Upper lobe of left lung (tissue), 6 donors: ENCODE measurements around the gene SAMD11. TPM values are rescaled to one million over a fixed set of nuclear protein-coding genes. Genes with fewer than 3 reads are reported as not detected.

ENCODE experiments used
- ATAC-seq, 2 donors: fragments of 200-7000 bp; cut with Tn5 transposase; one replicate each; pipeline ENCODE4 v1.9.1; 2022; ENCODE audit warnings: mild to moderate bottlenecking in 2 of 2, moderate library complexity in 2 of 2; ENCODE audit not compliant: low FRiP score in 2 of 2
- DNase-seq, 2 donors: peaks; one replicate each; pipeline ENCODE4 v3.0.0-alpha.2; 2019 to 2020
- H3K27ac ChIP-seq, 4 donors: fragments of 200-600 bp; sonication (generic); one replicate each; pipeline ENCODE4 v1.5.1; 2016 to 2019
- H3K27me3 ChIP-seq, 4 donors: fragments of 200-600 bp; sonication (generic); one replicate each; pipeline ENCODE4 v1.5.1; 2017 to 2019
- H3K36me3 ChIP-seq, 4 donors: fragments of 200-600 bp; sonication (generic); one replicate each; pipeline ENCODE4 v1.5.1; 2016 to 2019
- H3K4me1 ChIP-seq, 4 donors: fragments of 200-600 bp; sonication (generic); one replicate each; pipeline ENCODE4 v1.5.1; 2018 to 2019
- H3K4me3 ChIP-seq, 4 donors: fragments of 200-600 bp; sonication (generic); one replicate each; pipeline ENCODE4 v1.5.1; 2017 to 2019; ENCODE audit warnings: mild to moderate bottlenecking in 2 of 4, moderate library complexity in 1 of 4
- H3K9me3 ChIP-seq, 4 donors: fragments of 200-600 bp; sonication (generic); one replicate each; pipeline ENCODE4 v1.5.1; 2018 to 2019
- CTCF ChIP-seq, 6 experiments: fragments of 450-650 bp in 4 of 6; fragments of 200-600 bp in 2 of 6; sonication (generic) in 2 of 6; IDR thresholded peaks; one replicate each; pipeline ENCODE4 v1.5.1; 2016 to 2019; ENCODE audit warnings: antibody characterized with exemption in 6 of 6
- EP300 ChIP-seq, 4 donors: sonication (generic); formaldehyde crosslinking; IDR thresholded peaks; one replicate each; pipeline ENCODE4 v1.5.1; 2017; ENCODE audit warnings: antibody characterized with exemption in 4 of 4, control low read depth in 2 of 4
- POLR2A ChIP-seq, 4 donors: fragments of 450-650 bp; IDR thresholded peaks; one replicate each; pipeline ENCODE4 v1.5.1; 2016 to 2017; ENCODE audit warnings: antibody characterized with exemption in 4 of 4, mild to moderate bottlenecking in 2 of 4
- POLR2AphosphoS5 ChIP-seq, 2 donors: sonication (generic); formaldehyde crosslinking; IDR thresholded peaks; one replicate each; pipeline ENCODE4 v1.5.1; 2017; ENCODE audit warnings: antibody characterized with exemption in 2 of 2
- WGBS, 2 donors: methylation state at CpG; one replicate each; pipeline ENCODE4 v1.1.5; 2017 to 2018; 5-methylcytosine and 5-hydroxymethylcytosine counted together
- total RNA-seq, 6 donors: library from RNA; depleted of rRNA in 4 of 6; stranded (reverse); fragments of >200 nt in 4 of 6; gene quantifications; one replicate each; pipeline versions ENCODE4 v1.1.0 to v1.2.1, GENCODE V29; 2016 to 2021
- donor health status: DM: no; HTN: no; CAD: no; lungs with moderate emphysema.
- donor health status: DM: no; HTN: yes; CAD: no; lungs with severe emphysema.

The SAMD11 gene
- total RNA-seq, 6 donors from 2014 or later, result 1.0 to 9.3 (median 2.4) TPM

- 0 to 1% methylated on average over 9 to 32 of the region's 98 CpGs for WGBS, 2 donors
- no peaks in the 10 kb centered on the region for H3K36me3 ChIP-seq
- peak in 1 of 2 donors; percentile 2 for ATAC-seq
- no peaks in the 10 kb centered on the region for H3K9me3 ChIP-seq
- peaks cover 2 to 54% (median 43%) of the 10 kb centered on the region in 4 donors for H3K27me3 ChIP-seq
- peaks cover 30 to 53% (median 44%) of the 10 kb centered on the region in 4 donors for H3K4me1 ChIP-seq
- no peak for TF ChIP-seq EP300 (IDR thresholded peaks at IDR 0.05)
- TF ChIP-seq POLR2A (IDR thresholded peaks at IDR 0.05), result no peak
- no peak for TF ChIP-seq CTCF (IDR thresholded peaks at IDR 0.05)
- no peak for TF ChIP-seq POLR2AphosphoS5 (IDR thresholded peaks at IDR 0.05)
- no peak overlapping the region for H3K27ac ChIP-seq
- H3K4me3 ChIP-seq, result peak overlapping the region; percentile 4 to 55 (median 48)
- DNase-seq, result peak in 1 of 2 donors; percentile 85
These were observed 400 bp downstream of the SAMD11 start for GRCh38 chr1:923991-924655.

GRCh38 chr1:924656-925560, 1.2 kb downstream of the SAMD11 start:
- WGBS, 2 donors, result 0% methylated on average over 4 to 9 of the region's 120 CpGs
- H3K4me1 ChIP-seq, result peaks cover 30 to 52% (median 43%) of the 10 kb centered on the region in 4 donors
- DNase-seq, result peak in 1 of 2 donors; percentile 91
- H3K36me3 ChIP-seq, result no peaks in the 10 kb centered on the region
- TF ChIP-seq POLR2A (IDR thresholded peaks at IDR 0.05) (no peak), EP300 (IDR thresholded peaks at IDR 0.05) (no peak), POLR2AphosphoS5 (IDR thresholded peaks at IDR 0.05) (no peak), CTCF (IDR thresholded peaks at IDR 0.05) (no peak)
- no peaks in the 10 kb centered on the region for H3K9me3 ChIP-seq
- H3K27me3 ChIP-seq, result peaks cover 2 to 46% (median 39%) of the 10 kb centered on the region in 4 donors
- no peak for ATAC-seq
- H3K4me3 ChIP-seq, result peak overlapping the region; percentile 4 to 55 (median 48)
- peak overlapping the region in 1 of 4 donors; percentile 7 for H3K27ac ChIP-seq

GRCh38 chr1:925561-926421, 2.1 kb downstream of the SAMD11 start:
- peak in 1 of 2 donors; percentile 88 for DNase-seq
- Histone ChIP-seq H3K27me3 (peaks cover 2 to 40% (median 33%) of the 10 kb centered on the region in 4 donors), H3K27ac (no peak overlapping the region), H3K36me3 (no peaks in the 10 kb centered on the region), H3K9me3 (no peaks in the 10 kb centered on the region), H3K4me3 (peak overlapping the region in 3 of 4 donors; percentile 43 to 55 (median 54)), H3K4me1 (peaks cover 25 to 43% (median 37%) of the 10 kb centered on the region in 4 donors)
- 11 to 20% methylated on average over 5 to 32 of the region's 65 CpGs for WGBS, 2 donors
- TF ChIP-seq EP300 (IDR thresholded peaks at IDR 0.05) (no peak), POLR2AphosphoS5 (IDR thresholded peaks at IDR 0.05) (no peak), POLR2A (IDR thresholded peaks at IDR 0.05) (no peak), CTCF (IDR thresholded peaks at IDR 0.05) (no peak)
- ATAC-seq, result peak in 1 of 2 donors; percentile 44

GRCh38 chr1:927234-927633, 3.5 kb downstream of the SAMD11 start:
- Histone ChIP-seq H3K27ac (no peak overlapping the region), H3K36me3 (no peaks in the 10 kb centered on the region), H3K4me3 (no peak overlapping the region), H3K9me3 (no peaks in the 10 kb centered on the region), H3K4me1 (peaks cover 19 to 34% (median 30%) of the 10 kb centered on the region in 4 donors), H3K27me3 (peaks cover 2 to 40% (median 32%) of the 10 kb centered on the region in 4 donors)
- DNase-seq (no peak), ATAC-seq (no peak)
- TF ChIP-seq CTCF (IDR thresholded peaks at IDR 0.05) (no peak), EP300 (IDR thresholded peaks at IDR 0.05) (no peak), POLR2A (IDR thresholded peaks at IDR 0.05) (no peak), POLR2AphosphoS5 (IDR thresholded peaks at IDR 0.05) (no peak)
- WGBS, 2 donors, result 38 to 75% methylated on average over 5 to 8 of the region's 9 CpGs
